CD14-positive monocyte (primary cell): Measurements from ENCODE around the gene PPT1. TPM values are rescaled to one million over a fixed set of nuclear protein-coding genes. Genes with fewer than 3 reads are reported as not detected.
A peak's percentile ranks its signal among the peaks of the same experiment; 100 is the strongest.

Source experiments
- DNase-seq, 3 donors: peaks; one replicate each; pipeline ENCODE4 v3.0.0-alpha.2; 2011 to 2022
- H2AFZ ChIP-seq: 2 replicates; pipeline ENCODE4 v1.6.0; 2012; ENCODE audit warnings: mild to moderate bottlenecking, low read depth, low read length, inconsistent platforms; ENCODE audit not compliant: insufficient read depth, poor library complexity, severe bottlenecking
- H3K27ac ChIP-seq, 2 donors: 1 replicate in 1 of 2; 2 replicates in 1 of 2; pipeline ENCODE4 v1.5.1; 2012 to 2013; ENCODE audit warnings: low read length in 2 of 2, control low read depth in 1 of 2, inconsistent platforms in 1 of 2, low read depth in 1 of 2, mild to moderate bottlenecking in 1 of 2
- H3K27me3 ChIP-seq, 2 donors: one replicate each; pipeline versions ENCODE4 v1.6.0 to v1.6.1; 2011 to 2013; ENCODE audit warnings: low read length in 2 of 2; ENCODE audit not compliant: control insufficient read depth in 2 of 2, insufficient read depth in 2 of 2
- H3K36me3 ChIP-seq, 2 donors: replicated peaks in 1 of 2; 1 replicate in 1 of 2; 2 replicates in 1 of 2; pipeline versions ENCODE4 v1.5.1 to v1.6.1; 2012 to 2013; ENCODE audit warnings: low read length in 2 of 2, control low read depth in 1 of 2, inconsistent platforms in 1 of 2, mild to moderate bottlenecking in 1 of 2; ENCODE audit not compliant: insufficient read depth in 2 of 2, control insufficient read depth in 1 of 2
- H3K4me1 ChIP-seq, 2 donors: 1 replicate in 1 of 2; 2 replicates in 1 of 2; pipeline versions ENCODE4 v1.5.1 to v1.6.1; 2012 to 2013; ENCODE audit warnings: low read length in 2 of 2, control low read depth in 1 of 2, inconsistent platforms in 1 of 2, mild to moderate bottlenecking in 1 of 2, moderate library complexity in 1 of 2; ENCODE audit not compliant: insufficient read depth in 2 of 2, control insufficient read depth in 1 of 2
- H3K4me2 ChIP-seq: replicated peaks from 2 replicates; pipeline ENCODE3; 2012; ENCODE audit warnings: low read length, moderate library complexity, mild to moderate bottlenecking; ENCODE audit not compliant: poor library complexity, severe bottlenecking; ENCODE audit errors: extremely low read depth
- H3K4me3 ChIP-seq, 3 experiments: fragments of 200-600 bp in 1 of 3; sonication (generic) in 1 of 3; replicated peaks in 1 of 3; 1 replicate in 2 of 3; 2 replicates in 1 of 3; pipeline ENCODE4 v1.5.1; 2011 to 2013; ENCODE audit warnings: low read length in 3 of 3, mild to moderate bottlenecking in 3 of 3, control low read depth in 2 of 3, low read depth in 2 of 3, inconsistent platforms in 1 of 3, moderate library complexity in 1 of 3
- H3K79me2 ChIP-seq: 2 replicates; pipeline ENCODE4 v1.6.0; 2012; ENCODE audit warnings: mild to moderate bottlenecking, control low read depth, inconsistent platforms, low read length, moderate library complexity; ENCODE audit not compliant: insufficient read depth
- H3K9ac ChIP-seq: 2 replicates; pipeline ENCODE4 v1.6.0; 2017; ENCODE audit warnings: low read length, mild to moderate bottlenecking; ENCODE audit not compliant: insufficient read depth, poor library complexity, severe bottlenecking
- H3K9me3 ChIP-seq, 2 donors: replicated peaks in 1 of 2; 1 replicate in 1 of 2; 2 replicates in 1 of 2; pipeline versions ENCODE4 v1.5.1 to v1.6.1; 2012 to 2013; ENCODE audit warnings: low read length in 2 of 2, control low read depth in 1 of 2; ENCODE audit not compliant: control insufficient read depth in 1 of 2, insufficient read depth in 1 of 2
- H4K20me1 ChIP-seq: 2 replicates; pipeline ENCODE4 v1.6.0; 2012; ENCODE audit warnings: mild to moderate bottlenecking, low read length, control low read depth, moderate library complexity; ENCODE audit not compliant: insufficient read depth
- H3K27ac Mint-ChIP-seq, 7 donors: one replicate each; pipeline ENCODE4 v1.8.0; 2020; ENCODE audit warnings: mild to moderate bottlenecking in 7 of 7, mixed read lengths in 7 of 7, moderate library complexity in 6 of 7, inconsistent platforms in 2 of 7
- H3K27me3 Mint-ChIP-seq, 3 donors: one replicate each; pipeline ENCODE4 v1.8.0; 2021 to 2022; ENCODE audit warnings: low read depth in 3 of 3, mild to moderate bottlenecking in 3 of 3, mixed read lengths in 3 of 3, moderate library complexity in 3 of 3, inconsistent platforms in 1 of 3
- H3K36me3 Mint-ChIP-seq, 2 donors: one replicate each; pipeline ENCODE4 v1.8.0; 2020; ENCODE audit warnings: mixed read lengths in 2 of 2, inconsistent platforms in 1 of 2, mild to moderate bottlenecking in 1 of 2
- H3K4me1 Mint-ChIP-seq: one replicate; pipeline ENCODE4 v1.8.0; 2020; ENCODE audit warnings: mild to moderate bottlenecking, mixed read lengths
- H3K4me3 Mint-ChIP-seq, 2 donors: one replicate each; pipeline ENCODE4 v1.8.0; 2020; ENCODE audit warnings: mild to moderate bottlenecking in 2 of 2, mixed read lengths in 2 of 2, moderate library complexity in 1 of 2
- H3K9me3 Mint-ChIP-seq, 7 donors: one replicate each; pipeline ENCODE4 v1.8.0; 2020 to 2022; ENCODE audit warnings: mixed read lengths in 7 of 7, mild to moderate bottlenecking in 6 of 7, moderate library complexity in 6 of 7, inconsistent platforms in 2 of 7
- WGBS: methylation state at CpG from one replicate; pipeline ENCODE4 v1.1.5; 2013; ENCODE audit warnings: missing lambda C conversion rate; ENCODE audit not compliant: insufficient coverage; 5-methylcytosine and 5-hydroxymethylcytosine counted together
- intact Hi-C, 2 donors: fragments of 100-400 bp; cut with micrococcal nuclease; formaldehyde crosslinking; loops; one replicate each; pipeline versions ENCODE4 v1.15.0 to v1.15.1; 2023
- polyA plus RNA-seq, 3 donors: library from polyadenylated mRNA; depleted of rRNA in 1 of 3; unstranded in 2 of 3; stranded (reverse) in 1 of 3; fragments of 300-500 nt in 2 of 3; fragments of >200 nt in 1 of 3; fragmentation: Illumina TruSeq in 2 of 3; gene quantifications; 1 replicate in 2 of 3; 2 replicates in 1 of 3; pipeline ENCODE4 v1.2.3, GENCODE V29; 2012 to 2021
- TF ChIP-seq, protein P1 (sequence below): fragments of 200-600 bp; IDR thresholded peaks from one replicate; pipeline ENCODE4 v1.8.0; 2022; ENCODE audit warnings: antibody characterized with exemption, mild to moderate bottlenecking

PPT1 gene
- polyA plus RNA-seq, 3 donors = 166 to 1,143 (median 658) TPM

DNA sequence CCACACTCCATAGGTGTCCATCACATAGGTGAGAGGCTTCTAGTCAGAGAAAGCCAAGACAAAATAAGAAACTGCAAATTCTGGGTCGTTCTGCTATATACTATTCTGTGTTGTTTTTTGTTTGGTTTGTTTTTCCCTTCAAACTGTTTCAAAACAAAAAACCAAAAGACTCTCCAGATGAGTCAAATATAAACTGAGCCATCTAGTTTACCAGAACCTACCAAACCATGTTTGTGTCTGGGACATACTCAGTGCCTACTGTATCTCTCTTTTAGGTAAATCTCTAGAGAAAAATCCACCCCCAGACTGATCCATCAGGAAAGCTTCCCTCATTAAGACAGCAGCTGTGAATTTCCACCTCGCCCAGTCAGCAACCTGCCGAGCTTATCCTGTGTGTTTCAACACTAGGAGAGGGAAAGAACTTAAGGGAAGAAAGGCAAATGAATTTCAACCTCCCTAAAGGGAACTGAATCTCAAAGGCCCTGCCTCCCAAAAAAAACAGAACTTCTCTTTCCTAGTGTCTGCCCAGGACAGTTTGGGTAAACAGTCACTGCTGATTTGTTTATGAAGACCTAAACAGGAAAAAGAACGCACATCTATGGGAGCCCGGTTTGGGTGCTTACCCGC is 17.2 kb downstream of the PPT1 start:
- Mint-ChIP-seq H3K4me1 (peaks cover 89% of the 10 kb centered on the region), H3K36me3 (peaks cover 32 to 72% of the 10 kb centered on the region in 2 donors), H3K27ac (peak overlapping the region; percentile 69 to 94 (median 81)), H3K27me3 (peaks cover 0 to 4% (median 2%) of the 10 kb centered on the region in 3 donors), H3K9me3 (no peaks in the 10 kb centered on the region), H3K4me3 (peak overlapping the region in 1 of 2 donors; percentile 76)
- H3K9ac ChIP-seq = no peak overlapping the region
- TF ChIP-seq, protein P1, sequence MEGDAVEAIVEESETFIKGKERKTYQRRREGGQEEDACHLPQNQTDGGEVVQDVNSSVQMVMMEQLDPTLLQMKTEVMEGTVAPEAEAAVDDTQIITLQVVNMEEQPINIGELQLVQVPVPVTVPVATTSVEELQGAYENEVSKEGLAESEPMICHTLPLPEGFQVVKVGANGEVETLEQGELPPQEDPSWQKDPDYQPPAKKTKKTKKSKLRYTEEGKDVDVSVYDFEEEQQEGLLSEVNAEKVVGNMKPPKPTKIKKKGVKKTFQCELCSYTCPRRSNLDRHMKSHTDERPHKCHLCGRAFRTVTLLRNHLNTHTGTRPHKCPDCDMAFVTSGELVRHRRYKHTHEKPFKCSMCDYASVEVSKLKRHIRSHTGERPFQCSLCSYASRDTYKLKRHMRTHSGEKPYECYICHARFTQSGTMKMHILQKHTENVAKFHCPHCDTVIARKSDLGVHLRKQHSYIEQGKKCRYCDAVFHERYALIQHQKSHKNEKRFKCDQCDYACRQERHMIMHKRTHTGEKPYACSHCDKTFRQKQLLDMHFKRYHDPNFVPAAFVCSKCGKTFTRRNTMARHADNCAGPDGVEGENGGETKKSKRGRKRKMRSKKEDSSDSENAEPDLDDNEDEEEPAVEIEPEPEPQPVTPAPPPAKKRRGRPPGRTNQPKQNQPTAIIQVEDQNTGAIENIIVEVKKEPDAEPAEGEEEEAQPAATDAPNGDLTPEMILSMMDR = no peak
- DNase-seq = peak in 2 of 3 donors; percentile 53 to 64
- intact Hi-C loops = loop anchor here in 1 of 2 donors (5.0 to 10.0 kb wide), 2 partner anchors 38 to 325 kb away; partner anchors contain the start of gene CAP1
- H3K4me2 ChIP-seq = peak overlapping the region; percentile 46
- WGBS = 0% methylated on average over 3 of the region's 6 CpGs
- no peaks in the 10 kb centered on the region for H3K9me3 ChIP-seq
- peaks cover 93 to 98% of the 10 kb centered on the region in 2 donors for H3K4me1 ChIP-seq
- peaks cover 43% of the 10 kb centered on the region for H3K79me2 ChIP-seq
- no peaks in the 10 kb centered on the region for H3K27me3 ChIP-seq
- peaks cover 12% of the 10 kb centered on the region for H4K20me1 ChIP-seq
- H3K36me3 ChIP-seq = peaks cover 20 to 48% of the 10 kb centered on the region in 2 donors
- no peak overlapping the region for H2AFZ ChIP-seq
- peak overlapping the region; percentile 25 to 63 for H3K27ac ChIP-seq
- peak overlapping the region in 1 of 3 experiments; percentile 46 for H3K4me3 ChIP-seq

DNA sequence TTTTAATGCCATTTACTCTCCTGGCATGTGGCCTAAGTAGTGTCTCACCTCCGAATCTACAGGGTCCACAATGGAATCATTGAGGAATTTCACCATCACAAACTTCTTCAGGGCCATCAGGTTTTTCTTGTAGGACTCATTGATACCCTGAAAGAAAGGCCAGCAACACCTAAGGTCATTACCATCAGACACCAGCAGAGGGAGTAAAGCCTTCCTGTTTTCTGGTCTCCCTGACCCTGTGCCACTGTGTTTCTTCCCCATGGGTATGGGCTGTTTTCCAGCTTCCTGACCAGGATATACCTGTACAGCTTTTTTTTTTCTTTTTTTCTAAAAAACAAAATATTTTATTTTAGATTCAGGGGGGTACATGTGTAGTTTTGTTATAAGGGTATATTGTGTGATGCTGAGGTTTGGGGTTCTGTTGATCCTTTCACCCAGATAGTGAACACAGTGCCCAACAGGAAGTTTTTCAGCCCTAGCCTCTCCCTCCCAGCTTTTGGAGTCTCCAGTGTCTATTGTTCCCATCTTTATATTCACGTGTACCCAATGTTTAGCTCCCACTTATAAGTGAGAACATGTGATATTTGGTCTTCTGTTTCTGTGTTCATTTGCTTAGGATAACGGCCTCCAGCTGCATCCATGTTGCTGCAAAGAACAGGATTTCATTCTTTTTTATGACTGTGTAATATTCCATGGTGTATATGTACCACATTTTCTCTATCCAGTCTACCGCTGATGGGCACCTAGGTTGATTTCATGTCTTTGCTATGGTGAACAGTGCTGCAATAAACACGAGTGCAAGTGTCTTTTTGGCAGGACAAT is 18.3 kb downstream of the PPT1 start:
- H3K36me3 Mint-ChIP-seq = peaks cover 31 to 74% of the 10 kb centered on the region in 2 donors
- H3K36me3 ChIP-seq = peaks cover 24 to 52% of the 10 kb centered on the region in 2 donors
- peaks cover 95 to 98% of the 10 kb centered on the region in 2 donors for H3K4me1 ChIP-seq

More for the DNA sequence above, 18.3 kb downstream of the PPT1 start:
- no peaks in the 10 kb centered on the region for H3K9me3 Mint-ChIP-seq
- no peak overlapping the region for H3K4me3 Mint-ChIP-seq
- Histone ChIP-seq H3K9me3 (no peaks in the 10 kb centered on the region), H3K27ac (peak overlapping the region in 1 of 2 donors; percentile 63), H3K9ac (no peak overlapping the region), H4K20me1 (peaks cover 19% of the 10 kb centered on the region), H3K4me2 (no peak overlapping the region), H3K79me2 (peaks cover 41% of the 10 kb centered on the region), H2AFZ (no peak overlapping the region), H3K4me3 (no peak overlapping the region), H3K27me3 (no peaks in the 10 kb centered on the region)
- TF ChIP-seq, protein P1 = peak; percentile 96
- H3K27ac Mint-ChIP-seq = peak overlapping the region in 4 of 7 donors; percentile 28 to 86 (median 63)
- DNase-seq = peak; percentile 42 to 77 (median 69)
- intact Hi-C loops = loop anchor here in 1 of 2 donors (5.0 kb wide), 1 partner anchor 36 kb away; the partner anchor contains the start of gene CAP1
- peaks cover 0 to 9% (median 2%) of the 10 kb centered on the region in 3 donors for H3K27me3 Mint-ChIP-seq
- H3K4me1 Mint-ChIP-seq = peaks cover 89% of the 10 kb centered on the region
- WGBS = 93% methylated on average over 2 of the region's 5 CpGs
